Measurements from ENCODE around the gene KRT23.
A peak's percentile ranks its signal among the peaks of the same experiment; 100 is the strongest.
"Not testable (repeated sequence)": the region's sequence is repeated elsewhere in the genome, so short reads cannot be mapped to it uniquely, and the experiment has no call there.

Gene KRT23

GRCh38 chr17:40949418-40949817, 12.0 kb upstream of the KRT23 start:
- no peak for DNase-seq

DNA sequence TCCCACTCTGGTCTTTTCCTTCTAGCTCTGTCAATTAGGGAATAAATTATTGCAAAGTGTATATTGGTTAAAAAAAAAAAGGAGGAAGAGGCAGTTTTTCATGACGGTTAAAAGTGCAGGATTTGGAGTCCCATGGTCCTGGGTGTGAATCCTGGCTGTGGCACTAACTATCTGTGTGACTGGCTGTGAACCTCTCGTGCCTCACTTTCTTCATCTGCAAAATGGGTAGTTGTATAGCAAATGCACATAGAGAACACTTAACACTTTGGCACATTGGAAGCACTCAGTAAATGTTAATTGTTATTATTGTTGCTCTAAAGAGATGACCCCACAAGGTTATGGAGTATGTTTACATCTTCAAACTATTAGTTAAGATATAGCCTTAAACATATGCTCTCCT, 10.5 kb upstream of the KRT23 start:
- DNase-seq, result no peak

GRCh38 chr17:40945414-40945813, 8.0 kb upstream of the KRT23 start:
- DNase-seq, result no peak

DNA sequence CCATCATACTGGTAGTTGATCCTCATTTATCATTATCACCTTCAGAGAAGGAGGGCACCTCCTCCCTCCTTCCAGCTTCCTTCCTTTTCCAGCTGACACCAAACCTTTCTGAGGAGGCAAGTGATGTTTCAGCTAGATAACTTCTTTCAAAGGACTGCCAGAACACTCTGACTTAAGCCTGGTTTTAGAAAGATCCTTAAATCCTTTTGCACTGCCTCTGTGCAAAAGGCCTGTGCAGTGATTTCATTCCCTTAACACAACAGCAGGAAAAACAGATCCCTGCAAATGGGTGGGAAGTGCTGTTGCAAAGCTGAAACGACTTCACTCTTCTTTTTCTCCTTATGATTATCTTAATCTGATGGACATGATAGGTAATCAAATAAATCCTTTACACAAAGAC, 7.1 kb upstream of the KRT23 start:
- DNase-seq, result no peak

GRCh38 chr17:40942553-40942952, 5.1 kb upstream of the KRT23 start:
- DNase-seq, result no peak

- DNase-seq, result no peak
Measured at GRCh38 chr17:40940266-40940665, 2.8 kb upstream of the KRT23 start.

- no peak for DNase-seq
Measured at GRCh38 chr17:40938981-40939380, 1.5 kb upstream of the KRT23 start.

- no peak for DNase-seq
Measured at GRCh38 chr17:40936976-40937375, 470 bp downstream of the KRT23 start.

GRCh38 chr17:40936437-40936971, 942 bp downstream of the KRT23 start:
- DNase-seq, result no peak

- DNase-seq, result no peak
Measured at GRCh38 chr17:40935624-40936023, 1.8 kb downstream of the KRT23 start.

GRCh38 chr17:40932608-40933007, 4.8 kb downstream of the KRT23 start:
- DNase-seq, result no peak

- no peak for DNase-seq
Measured at GRCh38 chr17:40931311-40931710, 6.1 kb downstream of the KRT23 start.

- no peak for DNase-seq
Measured at GRCh38 chr17:40926341-40926740, 11.1 kb downstream of the KRT23 start.

- DNase-seq, result peak in 1 of 2 donors; percentile 34
Measured at GRCh38 chr17:40922239-40922638, 15.2 kb downstream of the KRT23 start.

DNA sequence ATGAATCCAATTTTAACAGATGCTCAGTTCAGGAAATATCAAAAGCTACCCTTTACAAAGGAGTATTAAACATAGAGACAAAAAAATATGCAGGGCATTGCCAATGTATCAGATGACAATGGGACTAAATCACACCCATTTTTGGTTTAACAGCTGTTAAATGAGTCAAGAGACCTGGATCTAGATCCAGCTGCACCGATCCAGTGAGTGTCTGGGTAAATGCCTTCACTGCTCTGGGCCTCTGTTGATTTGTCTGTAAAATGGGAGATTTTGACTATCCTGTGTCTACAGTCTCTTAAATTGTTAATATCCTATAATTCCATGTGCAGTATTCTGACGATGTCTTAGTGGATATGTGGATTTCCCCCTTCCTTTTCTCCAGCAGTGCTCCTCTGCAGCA, 16.4 kb downstream of the KRT23 start:
- no peak for DNase-seq

DNA sequence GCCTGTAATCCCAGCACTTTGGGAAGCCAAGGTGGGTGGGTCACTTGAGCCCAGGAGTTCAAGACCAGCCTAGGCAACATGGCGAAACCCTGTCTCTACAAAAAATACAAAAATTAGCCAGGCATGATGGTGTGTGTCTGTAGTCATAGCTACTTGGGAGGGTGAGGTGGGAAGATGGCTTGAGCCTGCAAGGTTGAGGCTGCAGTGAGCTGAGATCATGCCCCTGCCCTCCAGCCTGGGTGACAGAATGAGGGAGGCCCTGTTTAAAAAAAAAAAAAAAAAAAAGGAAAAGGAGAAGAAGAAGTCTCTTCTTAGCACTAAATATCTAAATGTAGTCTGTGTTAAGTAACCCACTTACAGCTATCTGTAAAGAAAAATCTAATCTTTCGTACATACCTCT, 20.3 kb downstream of the KRT23 start:
- DNase-seq, result not testable (repeated sequence)

- no peak for DNase-seq
Measured at GRCh38 chr17:40916366-40916765, 21.1 kb downstream of the KRT23 start.

GRCh38 chr17:40915721-40916256, 21.7 kb downstream of the KRT23 start:
- no peak for DNase-seq

- no peak for DNase-seq
Measured at GRCh38 chr17:40915199-40915661, 22.2 kb downstream of the KRT23 start.

GRCh38 chr17:40914075-40914855, 23.2 kb downstream of the KRT23 start:
- DNase-seq, result no peak

- DNase-seq, result no peak
Measured at GRCh38 chr17:40912486-40913210, 24.8 kb downstream of the KRT23 start.

- no peak for DNase-seq
Measured at GRCh38 chr17:40910441-40910841, 27.0 kb downstream of the KRT23 start.

DNA sequence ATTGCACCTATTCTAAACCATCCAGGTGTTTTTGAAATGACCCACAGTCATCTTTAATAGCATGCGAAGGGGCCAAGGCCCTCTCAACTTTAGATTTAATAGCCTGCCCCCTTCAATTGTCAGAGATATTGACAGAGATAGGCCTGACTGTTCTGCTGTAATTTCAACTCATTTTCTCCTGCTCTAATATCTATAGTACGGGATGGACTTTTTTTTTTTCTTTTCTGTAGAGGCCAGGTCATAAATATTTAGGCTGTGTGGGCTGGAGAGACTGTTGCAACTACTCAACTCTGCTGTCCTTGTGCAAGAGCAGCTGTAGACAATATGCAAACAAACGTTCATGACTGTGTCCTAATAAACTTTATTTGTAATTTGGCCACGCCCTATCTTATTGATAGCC, 27.7 kb downstream of the KRT23 start:
- no peak for DNase-seq

GRCh38 chr17:40909351-40909750, 28.1 kb downstream of the KRT23 start:
- peak; percentile 73 to 77 for DNase-seq
